ENCODE data around the gene ALG9.

DNA sequence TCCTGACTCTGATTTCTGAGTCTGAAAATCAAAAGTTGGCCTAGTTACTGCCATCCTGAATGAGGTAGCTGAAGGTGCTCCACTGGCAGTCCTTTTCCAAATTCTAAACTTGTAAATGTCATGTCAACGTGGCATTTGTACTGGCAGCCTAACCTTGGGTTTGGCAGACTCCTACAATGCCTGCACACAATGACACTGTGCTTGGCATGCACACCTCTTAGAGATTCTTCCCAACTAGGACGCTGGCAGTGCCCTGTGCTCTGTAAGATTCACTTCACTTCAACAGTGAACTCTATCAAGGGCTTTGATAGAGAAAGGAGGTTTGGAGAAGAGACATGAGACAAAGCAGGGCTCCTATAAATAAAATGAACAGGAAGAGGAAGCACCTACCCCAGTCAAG, 83.3 kb downstream of the ALG9 start:
- TF ChIP-seq, protein P1, sequence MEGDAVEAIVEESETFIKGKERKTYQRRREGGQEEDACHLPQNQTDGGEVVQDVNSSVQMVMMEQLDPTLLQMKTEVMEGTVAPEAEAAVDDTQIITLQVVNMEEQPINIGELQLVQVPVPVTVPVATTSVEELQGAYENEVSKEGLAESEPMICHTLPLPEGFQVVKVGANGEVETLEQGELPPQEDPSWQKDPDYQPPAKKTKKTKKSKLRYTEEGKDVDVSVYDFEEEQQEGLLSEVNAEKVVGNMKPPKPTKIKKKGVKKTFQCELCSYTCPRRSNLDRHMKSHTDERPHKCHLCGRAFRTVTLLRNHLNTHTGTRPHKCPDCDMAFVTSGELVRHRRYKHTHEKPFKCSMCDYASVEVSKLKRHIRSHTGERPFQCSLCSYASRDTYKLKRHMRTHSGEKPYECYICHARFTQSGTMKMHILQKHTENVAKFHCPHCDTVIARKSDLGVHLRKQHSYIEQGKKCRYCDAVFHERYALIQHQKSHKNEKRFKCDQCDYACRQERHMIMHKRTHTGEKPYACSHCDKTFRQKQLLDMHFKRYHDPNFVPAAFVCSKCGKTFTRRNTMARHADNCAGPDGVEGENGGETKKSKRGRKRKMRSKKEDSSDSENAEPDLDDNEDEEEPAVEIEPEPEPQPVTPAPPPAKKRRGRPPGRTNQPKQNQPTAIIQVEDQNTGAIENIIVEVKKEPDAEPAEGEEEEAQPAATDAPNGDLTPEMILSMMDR (IDR thresholded peaks at IDR 0.05 in 8 of 11, conservative IDR thresholded peaks at IDR 0.05 in 3 of 11): no peak
- TF ChIP-seq POLR2A (IDR thresholded peaks at IDR 0.05): no peak

Measured in spleen (tissue), 7 donors.